Type B pancreatic cell (in vitro differentiated cells): ENCODE measurements around the gene ADGRV1. TPM values are rescaled to one million over a fixed set of nuclear protein-coding genes. Genes with fewer than 3 reads are reported as not detected.

Experiments
- DNase-seq: peaks from one replicate; pipeline ENCODE4 v3.0.0; 2021; ENCODE audit warnings: mixed read lengths; ENCODE audit not compliant: unreplicated experiment; ENCODE audit errors: extremely low spot score
- H3K27ac Mint-ChIP-seq: 2 replicates; pipeline ENCODE4 v1.8.0; 2021; ENCODE audit warnings: mild to moderate bottlenecking, mixed read lengths
- H3K27me3 Mint-ChIP-seq: 2 replicates; pipeline ENCODE4 v1.8.0; 2021; ENCODE audit warnings: mixed read lengths
- H3K36me3 Mint-ChIP-seq: 2 replicates; pipeline ENCODE4 v1.8.0; 2021; ENCODE audit warnings: mixed read lengths
- H3K4me1 Mint-ChIP-seq: one replicate; pipeline ENCODE4 v1.8.0; 2021; ENCODE audit warnings: mixed read lengths; ENCODE audit not compliant: unreplicated experiment
- H3K4me3 Mint-ChIP-seq: 2 replicates; pipeline ENCODE4 v1.8.0; 2021; ENCODE audit warnings: mild to moderate bottlenecking, mixed read lengths
- H3K9me3 Mint-ChIP-seq: 2 replicates; pipeline ENCODE4 v1.8.0; 2021; ENCODE audit warnings: mixed read lengths
- CTCF ChIP-seq: fragments of 200-600 bp; sonication (generic); conservative IDR thresholded peaks from 2 replicates; pipeline ENCODE4 v1.5.0; 2021; ENCODE audit warnings: antibody characterized with exemption, mild to moderate bottlenecking
- total RNA-seq: library from RNA; stranded (reverse); gene quantifications from 2 replicates; pipeline ENCODE4 v1.2.1, GENCODE V29; 2021; ENCODE audit warnings: low replicate concordance

Gene ADGRV1
- total RNA-seq, 1 donor from 2014 or later: 29.5 TPM

GRCh38 chr5:91164424-91164823 lies 605.8 kb downstream of the ADGRV1 start:
- no peak overlapping the region for H3K4me3 Mint-ChIP-seq
- no peak overlapping the region for H3K27ac Mint-ChIP-seq
- H3K9me3 Mint-ChIP-seq: peaks cover 3% of the 10 kb centered on the region
- TF ChIP-seq CTCF: no peak
- no peaks in the 10 kb centered on the region for H3K27me3 Mint-ChIP-seq
- DNase-seq: no peak
- H3K36me3 Mint-ChIP-seq: no peaks in the 10 kb centered on the region
- H3K4me1 Mint-ChIP-seq: peaks cover 16% of the 10 kb centered on the region

- no peaks in the 10 kb centered on the region for H3K36me3 Mint-ChIP-seq
- no peak for TF ChIP-seq CTCF
- no peaks in the 10 kb centered on the region for H3K27me3 Mint-ChIP-seq
- DNase-seq: no peak
- no peak overlapping the region for H3K27ac Mint-ChIP-seq
- H3K9me3 Mint-ChIP-seq: no peaks in the 10 kb centered on the region
- peaks cover 21% of the 10 kb centered on the region for H3K4me1 Mint-ChIP-seq
- no peak overlapping the region for H3K4me3 Mint-ChIP-seq
Measured at GRCh38 chr5:91166059-91166807, 607.6 kb downstream of the ADGRV1 start.

- Mint-ChIP-seq H3K36me3 (no peaks in the 10 kb centered on the region), H3K4me3 (no peak overlapping the region), H3K9me3 (no peaks in the 10 kb centered on the region), H3K4me1 (peaks cover 4% of the 10 kb centered on the region), H3K27ac (no peak overlapping the region), H3K27me3 (no peaks in the 10 kb centered on the region)
- no peak for DNase-seq
- no peak for TF ChIP-seq CTCF
Measured at GRCh38 chr5:91168859-91169258, 610.3 kb downstream of the ADGRV1 start.

GRCh38 chr5:91170266-91170665 lies 611.7 kb downstream of the ADGRV1 start:
- no peak for TF ChIP-seq CTCF
- DNase-seq: no peak
- H3K4me3 Mint-ChIP-seq: no peak overlapping the region
- H3K36me3 Mint-ChIP-seq: no peaks in the 10 kb centered on the region
- H3K9me3 Mint-ChIP-seq: no peaks in the 10 kb centered on the region
- peaks cover 4% of the 10 kb centered on the region for H3K4me1 Mint-ChIP-seq
- H3K27me3 Mint-ChIP-seq: no peaks in the 10 kb centered on the region
- no peak overlapping the region for H3K27ac Mint-ChIP-seq

GRCh38 chr5:91171322-91171721 lies 612.7 kb downstream of the ADGRV1 start:
- Mint-ChIP-seq H3K9me3 (no peaks in the 10 kb centered on the region), H3K4me3 (no peak overlapping the region), H3K27me3 (no peaks in the 10 kb centered on the region), H3K4me1 (peaks cover 11% of the 10 kb centered on the region), H3K36me3 (no peaks in the 10 kb centered on the region), H3K27ac (no peak overlapping the region)
- DNase-seq: no peak
- TF ChIP-seq CTCF: no peak
